ENCODE measurements around the gene MYH6. TPM values are rescaled to one million over a fixed set of nuclear protein-coding genes. Genes with fewer than 3 reads are reported as not detected.

Gene MYH6
- total RNA-seq, 1 donor = not detected

- DNase-seq (ENCODE audit: low read depth) = no peak
- no peak for TF ChIP-seq CTCF (IDR thresholded peaks at IDR 0.05; ENCODE audit: insufficient read depth, low read depth, low read length)
- H3K4me3 ChIP-seq (ENCODE audit: low read depth, low read length) = no peak overlapping the region
These were observed 6.2 kb upstream of the MYH6 start for GRCh38 chr14:23414254-23414653.

GRCh38 chr14:23413681-23414080 is 5.6 kb upstream of the MYH6 start:
- no peak overlapping the region for H3K4me3 ChIP-seq (ENCODE audit: low read depth, low read length)
- no peak for TF ChIP-seq CTCF (IDR thresholded peaks at IDR 0.05; ENCODE audit: insufficient read depth, low read depth, low read length)
- no peak for DNase-seq (ENCODE audit: low read depth)

- no peak overlapping the region for H3K4me3 ChIP-seq (ENCODE audit: low read depth, low read length)
- DNase-seq (ENCODE audit: low read depth) = no peak
- no peak for TF ChIP-seq CTCF (IDR thresholded peaks at IDR 0.05; ENCODE audit: insufficient read depth, low read depth, low read length)
These were observed 3.8 kb upstream of the MYH6 start for GRCh38 chr14:23411563-23412525.

GRCh38 chr14:23409966-23410635 is 2.0 kb upstream of the MYH6 start:
- no peak overlapping the region for H3K4me3 ChIP-seq (ENCODE audit: low read depth, low read length)
- TF ChIP-seq CTCF (IDR thresholded peaks at IDR 0.05; ENCODE audit: insufficient read depth, low read depth, low read length) = no peak
- DNase-seq (ENCODE audit: low read depth) = no peak

GRCh38 chr14:23409475-23409874 is 1.4 kb upstream of the MYH6 start:
- no peak for TF ChIP-seq CTCF (IDR thresholded peaks at IDR 0.05; ENCODE audit: insufficient read depth, low read depth, low read length)
- no peak for DNase-seq (ENCODE audit: low read depth)
- H3K4me3 ChIP-seq (ENCODE audit: low read depth, low read length) = no peak overlapping the region

GRCh38 chr14:23408307-23408630 is 196 bp upstream of the MYH6 start:
- no peak for DNase-seq (ENCODE audit: low read depth)
- TF ChIP-seq CTCF (IDR thresholded peaks at IDR 0.05; ENCODE audit: insufficient read depth, low read depth, low read length) = no peak
- no peak overlapping the region for H3K4me3 ChIP-seq (ENCODE audit: low read depth, low read length)

Measured in fibroblast of villous mesenchyme (primary cell).